HEK293 (cell line): Measurements from ENCODE around the gene RAF1.

Source experiments
- CTCF ChIP-seq: fragments of 450-650 bp; formaldehyde crosslinking; IDR thresholded peaks from 2 replicates; pipeline ENCODE4 v1.5.1; 2016; ENCODE audit warnings: missing biosample characterization, missing genetic modification characterization
- KLF10 ChIP-seq: fragments of 450-650 bp; IDR thresholded peaks from 2 replicates; pipeline ENCODE4 v1.5.1; 2018; ENCODE audit warnings: missing biosample characterization, mild to moderate bottlenecking, missing genetic modification characterization
- REST ChIP-seq: fragments of 450-650 bp; formaldehyde crosslinking; IDR thresholded peaks from 2 replicates; pipeline ENCODE4 v1.5.1; 2016; ENCODE audit warnings: missing biosample characterization, missing genetic modification characterization
- ZBTB49 ChIP-seq: fragments of 450-650 bp; formaldehyde crosslinking; IDR thresholded peaks from 2 replicates; pipeline ENCODE4 v1.5.1; 2016; ENCODE audit warnings: missing biosample characterization, missing genetic modification characterization, low read depth
- ZBTB7A ChIP-seq: fragments of 450-650 bp; formaldehyde crosslinking; IDR thresholded peaks from 2 replicates; pipeline ENCODE4 v1.5.1; 2016; ENCODE audit warnings: low read depth, missing biosample characterization, missing genetic modification characterization
- ZNF274 ChIP-seq, 2 experiments: fragments of 200-500 bp in 1 of 2; fragments of 450-650 bp in 1 of 2; sonication (Bioruptor generic) in 1 of 2; formaldehyde crosslinking in 1 of 2; IDR thresholded peaks; 2 replicates each; pipeline versions ENCODE4 v1.5.1 to v1.6.1; 2014 to 2016; ENCODE audit warnings: borderline replicate concordance in 1 of 2, inconsistent platforms in 1 of 2, low read length in 1 of 2, missing biosample characterization in 1 of 2, missing genetic modification characterization in 1 of 2
- ZNF280D ChIP-seq: fragments of 450-650 bp; formaldehyde crosslinking; IDR thresholded peaks from 2 replicates; pipeline ENCODE4 v1.5.1; 2016; ENCODE audit warnings: missing biosample characterization, missing genetic modification characterization

GRCh38 chr3:12643724-12644123 is 20.2 kb downstream of the RAF1 start:
- TF ChIP-seq ZBTB49 (tag by site-specific recombination) (no peak), REST (no peak), CTCF (tag by site-specific recombination) (no peak), ZNF274 (IDR thresholded peaks at IDR 0.05; ENCODE audit: low read length) (no peak), ZNF274 (tag by site-specific recombination; IDR thresholded peaks at IDR 0.05; ENCODE audit: borderline replicate concordance) (no peak), ZBTB7A (tag by site-specific recombination) (no peak), KLF10 (tag by site-specific recombination) (no peak), ZNF280D (tag by site-specific recombination) (no peak)
